Hepatocyte (in vitro differentiated cells): ENCODE data around the gene INPP4B.

Experiments
- CTCF ChIP-seq: fragments of 200-600 bp; sonication (generic); IDR thresholded peaks from 2 replicates; pipeline ENCODE4 v1.5.1; 2016; ENCODE audit warnings: antibody characterized with exemption, mild to moderate bottlenecking; ENCODE audit not compliant: poor library complexity
- EZH2phosphoT487 ChIP-seq: fragments of 200-600 bp; sonication (generic); IDR thresholded peaks from one replicate; pipeline ENCODE4 v1.6.1; 2018; ENCODE audit warnings: antibody characterized with exemption, mild to moderate bottlenecking, low read depth, moderate library complexity; ENCODE audit not compliant: unreplicated experiment, severe bottlenecking

- no peak for TF ChIP-seq CTCF
- TF ChIP-seq EZH2phosphoT487, result no peak
These were observed 573.6 kb downstream of the INPP4B start for GRCh38 chr4:142272452-142272851.
